HepG2 (cell line): ENCODE measurements around the gene MYCBPAP. TPM values are rescaled to one million over a fixed set of nuclear protein-coding genes. Genes with fewer than 3 reads are reported as not detected.

ENCODE experiments used
- ATAC-seq: fragments of 200-7000 bp; cut with Tn5 transposase; 3 replicates; pipeline ENCODE4 v1.9.1; 2020; ENCODE audit warnings: mild to moderate bottlenecking, moderate library complexity
- BruUV-seq: library from RNA; stranded (reverse); fragments of 400-500 nt; replicated peaks from 2 replicates; lab custom pipeline; 2021; lab: Mats Ljungman, UMichigan
- CTCF ChIA-PET: fragments of 300-600 bp; formaldehyde crosslinking; extraction: SDS; loops from one replicate; lab custom pipeline; 2021; ENCODE audit warnings: low total read pairs, inconsistent platforms, low intra/inter-chr PET ratio; lab: Yijun Ruan, JAX
- POLR2A ChIA-PET: fragments of 350-600 bp; sonication (Branson Sonifier 250); formaldehyde crosslinking; loops from one replicate; lab custom pipeline; 2020; ENCODE audit warnings: antibody characterized with exemption, inconsistent platforms; lab: Yijun Ruan, JAX
- DNase-seq: peaks from one replicate; pipeline ENCODE4 v3.0.0-alpha.2; 2015; ENCODE audit warnings: low spot score
- FAIRE-seq: peaks from 3 replicates; lab custom pipeline; 2011; peaks lifted over from hg19 to GRCh38; lab: Jason Lieb, UNC
- H2AFZ ChIP-seq: one replicate; pipeline ENCODE4 v1.6.1; 2011; ENCODE audit warnings: low read length, inconsistent platforms
- H3K27ac ChIP-seq: fragments of 300-600 bp; 3 replicates; pipeline ENCODE4 v1.8.0; 2011; ENCODE audit warnings: mixed run types, mild to moderate bottlenecking, mixed read lengths, low read length, inconsistent platforms; ENCODE audit not compliant: insufficient read depth; ENCODE audit errors: extremely low read length
- H3K27me3 ChIP-seq, 2 experiments: fragments of 200-600 bp in 1 of 2; 2 replicates in 1 of 2; 3 replicates in 1 of 2; pipeline versions ENCODE4 v1.6.0 to v1.8.0; 2011; ENCODE audit warnings: low read length in 2 of 2, mild to moderate bottlenecking in 2 of 2, moderate library complexity in 2 of 2, inconsistent platforms in 1 of 2; ENCODE audit not compliant: insufficient read depth in 2 of 2, control insufficient read depth in 1 of 2
- H3K36me3 ChIP-seq, 2 experiments: fragments of 200-600 bp in 1 of 2; replicated peaks in 1 of 2; 2 replicates in 1 of 2; 3 replicates in 1 of 2; pipeline versions ENCODE4 v1.5.1 to v1.8.0; 2011; ENCODE audit warnings: low read length in 2 of 2, inconsistent platforms in 1 of 2; ENCODE audit not compliant: insufficient read depth in 2 of 2, control insufficient read depth in 1 of 2
- H3K4me1 ChIP-seq: 2 replicates; pipeline ENCODE4 v1.5.1; 2012; ENCODE audit warnings: low read length, inconsistent platforms; ENCODE audit not compliant: insufficient read depth
- H3K4me2 ChIP-seq: 2 replicates; pipeline ENCODE4 v1.6.0; 2011; ENCODE audit warnings: low read depth, low read length, inconsistent platforms
- H3K4me3 ChIP-seq, 3 experiments: fragments of 200-600 bp in 1 of 3; sonication (generic), shearing (Covaris generic) in 1 of 3; replicated peaks in 1 of 3; 2 replicates each; pipeline ENCODE4 v1.5.1; 2011 to 2016; ENCODE audit warnings: low read length in 3 of 3, inconsistent platforms in 2 of 3, low read depth in 2 of 3, mild to moderate bottlenecking in 2 of 3, control low read depth in 1 of 3, mixed read lengths in 1 of 3; ENCODE audit not compliant: insufficient read depth in 1 of 3
- H3K79me2 ChIP-seq: one replicate; pipeline ENCODE4 v1.6.1; 2011; ENCODE audit warnings: low read length, inconsistent platforms; ENCODE audit not compliant: insufficient read depth
- H3K9ac ChIP-seq: 2 replicates; pipeline ENCODE4 v1.6.0; 2011; ENCODE audit warnings: mild to moderate bottlenecking, low read depth, low read length, inconsistent platforms; ENCODE audit not compliant: insufficient read depth
- H3K9me3 ChIP-seq: 2 replicates; pipeline ENCODE4 v1.5.1; 2012; ENCODE audit warnings: mild to moderate bottlenecking, low read length
- H4K20me1 ChIP-seq: 2 replicates; pipeline ENCODE4 v1.6.0; 2011; ENCODE audit warnings: inconsistent platforms, mild to moderate bottlenecking, low read length, moderate library complexity; ENCODE audit not compliant: insufficient read depth
- FOXO1 ChIP-seq: sonication (generic); formaldehyde crosslinking; IDR thresholded peaks from 2 replicates; pipeline ENCODE4 v1.4.0; 2020; ENCODE audit warnings: missing genetic modification reagents
- GATA4 ChIP-seq: sonication (generic); IDR thresholded peaks from 2 replicates; pipeline ENCODE4 v1.6.1; 2016; ENCODE audit warnings: antibody characterized with exemption, low read depth, borderline replicate concordance
- HNRNPL ChIP-seq: fragments of 200-400 bp; formaldehyde crosslinking; IDR thresholded peaks from 2 replicates; pipeline ENCODE4 v1.6.1; 2017; ENCODE audit warnings: mild to moderate bottlenecking, low read depth, low read length
- JUNB ChIP-seq: sonication (generic); formaldehyde crosslinking; IDR thresholded peaks from 2 replicates; pipeline ENCODE4 v1.8.0; 2022; ENCODE audit warnings: missing genetic modification reagents, mild to moderate bottlenecking, borderline replicate concordance
- KDM1A ChIP-seq: IDR thresholded peaks from 2 replicates; pipeline ENCODE4 v1.6.1; 2016; ENCODE audit warnings: missing compliant biosample characterization
- ZNF281 ChIP-seq: sonication (generic); formaldehyde crosslinking; IDR thresholded peaks from 2 replicates; pipeline ENCODE4 v1.4.0; 2020; ENCODE audit warnings: missing genetic modification reagents, borderline replicate concordance
- ZNF547 ChIP-seq: sonication (generic); formaldehyde crosslinking; IDR thresholded peaks from 2 replicates; pipeline ENCODE4 v1.5.1; 2020; ENCODE audit warnings: mild to moderate bottlenecking, missing genetic modification reagents
- ZNF775 ChIP-seq: sonication (generic); formaldehyde crosslinking; IDR thresholded peaks from 2 replicates; pipeline ENCODE4 v1.4.0; 2020; ENCODE audit warnings: missing genetic modification reagents, mild to moderate bottlenecking, moderate library complexity, borderline replicate concordance
- WGBS: methylation state at CpG from one replicate; pipeline ENCODE4 v1.1.6; 2017; ENCODE audit warnings: low lambda C conversion rate; 5-methylcytosine and 5-hydroxymethylcytosine counted together
- in situ Hi-C: cut with HindIII; loops from 2 replicates; pipeline ENCODE4 v1.10.0; 2017; ENCODE audit warnings: low pct_unique_long_range_greater_than_20kb; ENCODE audit not compliant: extremely low pct_ligation_motif_present
- intact Hi-C: fragments of 100-400 bp; cut with micrococcal nuclease; formaldehyde crosslinking; loops from one replicate; pipeline ENCODE4 v1.10.0; 2022; ENCODE audit not compliant: unreplicated experiment
- polyA plus RNA-seq, 8 experiments: library from polyadenylated mRNA; depleted of rRNA in 3 of 8; stranded (reverse) in 7 of 8; unstranded in 1 of 8; fragments of >200 nt; fragmentation: Illumina TruSeq in 4 of 8; extraction: Trizol in 4 of 8; gene quantifications; 2 replicates each; pipeline versions ENCODE4 v1.2.1 to v1.2.3, GENCODE V29; 2011 to 2016; ENCODE audit warnings: low read depth in 4 of 8, missing spikeins in 1 of 8, mixed read lengths in 1 of 8; ENCODE audit not compliant: insufficient read depth in 1 of 8
- total RNA-seq, 5 experiments: library from RNA; depleted of rRNA; stranded (reverse); fragments of >200 nt; fragmentation: Illumina TruSeq; extraction: Trizol; gene quantifications; 2 replicates each; pipeline ENCODE4 v1.2.3, GENCODE V29; 2016; ENCODE audit warnings: low read depth in 1 of 5
- TF ChIP-seq, protein P1 (sequence below): sonication (generic); formaldehyde crosslinking; IDR thresholded peaks from 2 replicates; pipeline ENCODE4 v1.8.0; 2023; ENCODE audit warnings: mild to moderate bottlenecking, missing genetic modification reagents

The MYCBPAP gene
- total and polyA plus RNA-seq, 2 of the 13 experiments (the other 11 are each of a cell fraction or from before 2014, with no cell fraction given): 0.22 to 0.24 TPM

DNA sequence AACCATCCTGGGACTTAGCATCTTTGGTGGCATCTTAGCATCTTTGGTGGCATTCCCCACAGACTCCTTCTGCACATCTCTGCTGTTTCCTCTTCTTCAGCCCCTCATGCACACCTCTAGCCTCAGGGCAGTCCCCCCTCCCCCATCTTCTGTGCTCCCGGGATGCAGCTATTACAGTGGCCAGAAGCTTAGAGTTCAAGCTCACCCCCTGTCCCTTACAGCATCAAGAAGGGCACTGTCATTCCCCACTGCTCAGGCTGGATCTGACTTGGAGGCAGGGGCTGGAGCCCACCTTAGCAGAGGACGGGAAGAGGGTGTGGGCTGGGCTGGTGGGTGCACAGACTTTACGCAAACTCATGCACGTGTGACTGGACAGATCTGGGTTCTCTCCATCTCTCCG is 24.9 kb downstream of the MYCBPAP start:
- in situ Hi-C loops: no loop called here
- FAIRE-seq (no peak), DNase-seq (no peak), ATAC-seq (peak; percentile 5; the same call in 1 of the 3 replicates)
- no peak overlapping the region; a peak in 1 of 6 replicates for H3K4me3 ChIP-seq
- no peaks in the 10 kb centered on the region for H4K20me1 ChIP-seq
- H2AFZ ChIP-seq: no peak overlapping the region
- POLR2A ChIA-PET: interaction anchor here (1.2 to 3.8 kb wide), 3 partner anchors 9 to 136 kb away, joined by 4 to 40 read pairs (median 14); partner anchors contain the start of gene LRRC59
- intact Hi-C loops: no loop called here
- BruUV-seq: no TSS peak
- no peaks in the 10 kb centered on the region for H3K9me3 ChIP-seq
- CTCF ChIA-PET: no interaction called here
- H3K79me2 ChIP-seq: no peaks in the 10 kb centered on the region
- no peak overlapping the region for H3K9ac ChIP-seq
- WGBS: 42% methylated on average over 5 of the region's 5 CpGs
- TF ChIP-seq ZNF775 (CRISPR knock-in tag) (no peak), ZNF281 (CRISPR knock-in tag) (0 out of 2 replicates have a peak, but pooled peaks have one; percentile 16)
- no peaks in the 10 kb centered on the region for H3K36me3 ChIP-seq
- H3K27ac ChIP-seq: no peak overlapping the region
- H3K27me3 ChIP-seq: peaks cover 5 to 39% of the 10 kb centered on the region in 2 experiments; a peak in 4 of 5 replicates
- no peak overlapping the region for H3K4me2 ChIP-seq
- H3K4me1 ChIP-seq: peaks cover 62% of the 10 kb centered on the region

DNA sequence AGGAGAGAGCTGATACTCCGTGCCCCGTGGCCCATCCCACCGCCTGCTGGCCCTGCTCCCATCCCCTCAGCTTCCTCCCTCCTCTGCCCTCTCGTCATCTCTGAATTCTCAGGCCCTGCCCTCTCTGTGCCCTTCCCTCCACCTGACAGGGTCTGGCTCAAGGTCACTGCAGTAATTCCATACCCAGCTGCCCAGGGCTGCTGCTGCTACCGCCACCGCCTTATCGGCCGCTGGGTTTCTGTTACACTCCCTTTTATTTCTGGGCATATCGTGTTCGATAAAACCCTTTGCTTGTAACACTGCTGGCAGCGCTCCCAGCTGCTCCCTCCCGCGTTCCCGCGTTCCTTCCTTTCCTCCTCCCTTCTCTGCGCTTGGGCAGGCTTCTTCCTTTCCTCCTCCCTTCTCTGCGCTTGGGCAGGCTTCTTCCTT is 25.5 kb downstream of the MYCBPAP start:
- Histone ChIP-seq H2AFZ (no peak overlapping the region), H3K36me3 (no peaks in the 10 kb centered on the region), H3K79me2 (no peaks in the 10 kb centered on the region), H3K4me1 (peaks cover 65% of the 10 kb centered on the region), H3K9me3 (no peaks in the 10 kb centered on the region), H3K27ac (no peak overlapping the region), H3K9ac (no peak overlapping the region), H3K4me3 (no peak overlapping the region; a peak in 1 of 6 replicates), H3K27me3 (peaks cover 5 to 37% of the 10 kb centered on the region in 2 experiments; a peak in 4 of 5 replicates), H3K4me2 (peak overlapping the region; percentile 25; the same call in 1 of the 2 replicates), H4K20me1 (no peaks in the 10 kb centered on the region)
- DNase-seq (no peak), ATAC-seq (peak; percentile 3; the same call in 2 of the 3 replicates), FAIRE-seq (no peak)
- in situ Hi-C loops (no loop called here), intact Hi-C loops (no loop called here)
- CTCF ChIA-PET: no interaction called here
- no TSS peak for BruUV-seq
- POLR2A ChIA-PET: interaction anchor here (1.2 to 3.8 kb wide), 3 partner anchors 8 to 137 kb away, joined by 4 to 40 read pairs (median 14); partner anchors contain the start of gene LRRC59
- WGBS: 47% methylated on average over 17 of the region's 17 CpGs
- TF ChIP-seq GATA4: no peak
- no peak for TF ChIP-seq KDM1A (CRISPR knock-in tag)
- TF ChIP-seq JUNB (CRISPR knock-in tag): peak; percentile 11; the same call in 1 of the 2 replicates
- TF ChIP-seq FOXO1 (CRISPR knock-in tag): 0 out of 2 replicates have a peak, but pooled peaks have one; percentile 11
- TF ChIP-seq HNRNPL: 0 out of 2 replicates have a peak, but pooled peaks have one; percentile 5
- TF ChIP-seq ZNF547 (CRISPR knock-in tag): 0 out of 2 replicates have a peak, but pooled peaks have one; percentile 15
- TF ChIP-seq, protein P1, sequence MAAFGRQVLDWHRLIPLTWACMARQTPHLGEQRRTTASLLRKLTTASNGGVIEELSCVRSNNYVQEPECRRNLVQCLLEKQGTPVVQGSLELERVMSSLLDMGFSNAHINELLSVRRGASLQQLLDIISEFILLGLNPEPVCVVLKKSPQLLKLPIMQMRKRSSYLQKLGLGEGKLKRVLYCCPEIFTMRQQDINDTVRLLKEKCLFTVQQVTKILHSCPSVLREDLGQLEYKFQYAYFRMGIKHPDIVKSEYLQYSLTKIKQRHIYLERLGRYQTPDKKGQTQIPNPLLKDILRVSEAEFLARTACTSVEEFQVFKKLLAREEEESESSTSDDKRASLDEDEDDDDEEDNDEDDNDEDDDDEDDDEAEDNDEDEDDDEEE (CRISPR knock-in tag): peak; percentile 57; the same call in 1 of the 2 replicates
